ENCODE measurements around the gene DMPK.
"Not testable (repeated sequence)": the region's sequence is repeated elsewhere in the genome, so short reads cannot be mapped to it uniquely, and the experiment has no call there.

DNA sequence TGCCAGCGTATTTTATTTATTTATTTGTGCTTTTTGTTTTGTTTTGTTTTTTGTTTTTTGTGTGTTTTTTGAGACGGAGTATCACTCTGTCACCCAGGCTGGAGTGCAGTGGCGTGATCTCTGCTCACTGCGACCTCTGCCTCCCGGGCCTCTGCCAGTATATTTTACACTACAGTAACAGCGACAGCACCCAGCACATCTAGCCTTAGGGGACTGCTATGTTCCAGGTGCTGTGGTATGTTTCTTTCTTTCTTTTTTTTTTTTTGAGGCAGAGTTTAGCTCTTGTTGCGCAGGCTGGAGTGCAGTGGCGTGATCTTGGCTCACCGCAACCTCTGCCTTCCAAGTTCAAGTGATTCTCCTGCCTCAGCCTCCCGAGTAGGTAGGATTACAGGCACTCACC, 30.8 kb downstream of the DMPK start:
- TF ChIP-seq, protein P1, sequence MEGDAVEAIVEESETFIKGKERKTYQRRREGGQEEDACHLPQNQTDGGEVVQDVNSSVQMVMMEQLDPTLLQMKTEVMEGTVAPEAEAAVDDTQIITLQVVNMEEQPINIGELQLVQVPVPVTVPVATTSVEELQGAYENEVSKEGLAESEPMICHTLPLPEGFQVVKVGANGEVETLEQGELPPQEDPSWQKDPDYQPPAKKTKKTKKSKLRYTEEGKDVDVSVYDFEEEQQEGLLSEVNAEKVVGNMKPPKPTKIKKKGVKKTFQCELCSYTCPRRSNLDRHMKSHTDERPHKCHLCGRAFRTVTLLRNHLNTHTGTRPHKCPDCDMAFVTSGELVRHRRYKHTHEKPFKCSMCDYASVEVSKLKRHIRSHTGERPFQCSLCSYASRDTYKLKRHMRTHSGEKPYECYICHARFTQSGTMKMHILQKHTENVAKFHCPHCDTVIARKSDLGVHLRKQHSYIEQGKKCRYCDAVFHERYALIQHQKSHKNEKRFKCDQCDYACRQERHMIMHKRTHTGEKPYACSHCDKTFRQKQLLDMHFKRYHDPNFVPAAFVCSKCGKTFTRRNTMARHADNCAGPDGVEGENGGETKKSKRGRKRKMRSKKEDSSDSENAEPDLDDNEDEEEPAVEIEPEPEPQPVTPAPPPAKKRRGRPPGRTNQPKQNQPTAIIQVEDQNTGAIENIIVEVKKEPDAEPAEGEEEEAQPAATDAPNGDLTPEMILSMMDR (IDR thresholded peaks at IDR 0.05): not testable (repeated sequence)
- TF ChIP-seq POLR2A (IDR thresholded peaks at IDR 0.05): not testable (repeated sequence)
